CD4-positive, alpha-beta T cell treated with Interleukin-15 for 1 hour (primary cell): ENCODE data around the gene POLR2J.
A peak's percentile ranks its signal among the peaks of the same experiment; 100 is the strongest.
"Not testable (repeated sequence)": the region's sequence is repeated elsewhere in the genome, so short reads cannot be mapped to it uniquely, and the experiment has no call there.

Experiments
- DNase-seq: peaks from one replicate; pipeline ENCODE4 v3.0.0-alpha.2; 2020

POLR2J gene

GRCh38 chr7:102464577-102465280, 14.0 kb downstream of the POLR2J start, which contains the start of the genes ALKBH4 and LRWD1:
TSS of gene ALKBH4 (minus strand) at chr7:102464863. CDS start at chr7:102464836, 27 bp downstream.
TSS of gene LRWD1 (plus strand) at chr7:102464984. CDS start at chr7:102465081, 97 bp downstream.
- peak; percentile 94 for DNase-seq

- DNase-seq: no peak
Measured at GRCh38 chr7:102463841-102464576, 14.7 kb downstream of the POLR2J start.

GRCh38 chr7:102460467-102460866, 18.3 kb downstream of the POLR2J start:
- DNase-seq: no peak

DNA sequence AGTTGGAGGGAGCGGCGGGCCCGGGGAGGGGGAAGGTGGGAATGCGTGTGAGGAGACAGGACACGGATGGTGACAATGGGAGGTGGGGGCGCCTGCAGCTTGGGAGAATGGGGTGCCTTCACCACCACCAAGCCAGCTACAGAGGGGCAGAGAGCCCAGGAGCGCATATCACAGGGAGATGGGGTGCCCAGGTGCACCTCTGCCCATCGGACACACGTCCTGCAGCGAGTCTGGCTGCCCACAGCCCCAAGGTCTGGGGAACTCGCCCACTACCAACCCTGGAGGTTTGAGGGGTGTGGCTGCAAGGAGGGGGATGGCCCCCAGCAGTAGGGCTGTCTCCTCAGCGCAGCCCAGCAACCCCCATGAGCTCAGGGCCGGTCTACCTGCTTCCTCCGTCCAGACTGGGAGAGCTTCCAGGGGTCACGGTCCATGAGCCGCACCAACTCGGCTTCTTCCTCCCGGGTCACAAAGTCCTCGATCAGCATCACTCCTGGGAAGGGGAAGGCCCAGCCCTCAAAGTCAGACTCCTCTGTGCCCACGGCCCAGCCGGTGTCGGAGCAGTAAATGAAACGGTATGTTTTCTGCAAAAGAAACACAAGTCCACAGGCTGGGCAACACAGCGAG, 19.4 kb downstream of the POLR2J start:
- no peak for DNase-seq

GRCh38 chr7:102457352-102457924, 21.3 kb downstream of the POLR2J start:
- DNase-seq: no peak

DNA sequence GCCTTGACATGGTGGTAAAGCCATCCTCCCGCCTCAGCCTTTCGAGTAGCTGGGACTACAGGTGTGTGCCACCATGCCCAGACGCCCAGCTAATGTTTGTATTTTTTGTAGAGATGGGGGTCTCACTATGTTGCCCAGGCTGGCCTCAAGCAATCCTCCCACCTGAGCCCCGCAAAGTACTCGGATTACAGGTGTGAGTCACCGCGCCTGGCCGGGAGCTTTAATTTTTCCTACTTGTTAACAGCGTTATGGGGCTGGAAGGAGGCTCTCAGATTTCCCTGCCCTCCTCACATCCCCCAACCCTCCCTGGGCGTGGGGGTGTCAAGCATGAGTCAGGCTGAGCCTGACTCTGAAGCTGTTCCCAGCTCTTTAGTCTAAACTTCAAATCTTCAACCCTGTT, 22.4 kb downstream of the POLR2J start:
- DNase-seq: no peak

DNA sequence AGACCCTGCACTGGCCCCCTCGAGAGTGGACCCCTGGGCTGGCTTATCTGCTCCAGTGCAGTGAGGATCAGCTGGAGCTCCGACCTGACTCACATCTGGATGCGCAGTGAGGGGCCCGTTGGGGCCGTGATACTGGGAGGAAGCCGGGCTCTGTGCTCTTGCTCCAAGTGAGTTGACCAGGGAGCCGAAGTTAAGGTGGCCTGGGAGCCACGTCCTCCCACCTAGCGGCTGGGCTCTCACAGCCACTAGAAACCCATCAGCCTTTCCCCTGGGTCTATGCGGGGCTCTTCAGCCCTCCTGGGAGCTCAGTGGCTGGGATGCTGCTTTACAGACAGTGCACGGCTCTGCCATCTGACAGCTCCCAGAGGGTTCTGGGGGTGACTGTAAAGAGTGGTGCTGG, 23.1 kb downstream of the POLR2J start:
- no peak for DNase-seq

DNA sequence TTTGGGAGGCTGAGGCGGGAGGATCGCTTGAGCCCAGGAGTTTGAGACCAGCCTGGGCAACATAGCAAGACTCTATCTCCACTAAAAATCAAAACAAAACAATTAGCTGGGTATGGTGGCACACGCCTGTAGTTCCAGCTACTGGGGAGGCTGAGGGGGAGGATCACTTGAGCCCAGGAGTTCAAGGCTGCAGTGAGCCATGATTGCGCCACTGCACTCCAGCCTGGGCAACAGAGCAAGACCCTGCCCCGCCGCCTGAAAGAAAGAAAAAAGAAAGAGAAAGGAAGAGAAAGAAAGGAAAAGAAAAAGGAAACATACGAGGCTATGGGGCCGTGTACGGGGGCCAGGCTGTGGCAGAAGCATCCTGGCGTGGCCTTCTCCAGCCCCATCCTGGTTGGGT, 23.8 kb downstream of the POLR2J start:
- DNase-seq: not testable (repeated sequence)

DNA sequence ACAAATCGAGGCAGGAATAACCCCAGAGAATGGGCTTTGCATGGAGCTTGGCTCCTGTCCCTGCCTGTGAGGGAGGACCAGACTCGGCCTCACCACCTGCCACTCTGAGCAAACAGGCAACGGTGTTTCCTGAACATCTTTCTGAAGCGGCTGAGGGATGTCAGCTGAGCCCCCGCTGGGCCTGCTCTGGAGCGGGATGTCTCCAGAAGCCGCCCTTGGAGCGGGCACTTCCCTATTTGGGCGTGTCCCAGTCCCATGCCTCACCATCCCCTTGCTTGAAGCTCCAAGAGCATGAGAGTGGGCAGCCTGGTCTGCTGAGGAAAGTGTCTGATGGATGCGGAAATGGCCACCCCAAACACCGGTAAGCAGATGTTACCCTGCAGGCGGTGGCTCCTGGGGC, 24.3 kb downstream of the POLR2J start:
- DNase-seq: no peak

- no peak for DNase-seq
Measured at GRCh38 chr7:102453319-102453718, 25.4 kb downstream of the POLR2J start.

GRCh38 chr7:102452451-102452850, 26.3 kb downstream of the POLR2J start:
- DNase-seq: no peak

GRCh38 chr7:102451371-102452054, 27.2 kb downstream of the POLR2J start:
- no peak for DNase-seq

DNA sequence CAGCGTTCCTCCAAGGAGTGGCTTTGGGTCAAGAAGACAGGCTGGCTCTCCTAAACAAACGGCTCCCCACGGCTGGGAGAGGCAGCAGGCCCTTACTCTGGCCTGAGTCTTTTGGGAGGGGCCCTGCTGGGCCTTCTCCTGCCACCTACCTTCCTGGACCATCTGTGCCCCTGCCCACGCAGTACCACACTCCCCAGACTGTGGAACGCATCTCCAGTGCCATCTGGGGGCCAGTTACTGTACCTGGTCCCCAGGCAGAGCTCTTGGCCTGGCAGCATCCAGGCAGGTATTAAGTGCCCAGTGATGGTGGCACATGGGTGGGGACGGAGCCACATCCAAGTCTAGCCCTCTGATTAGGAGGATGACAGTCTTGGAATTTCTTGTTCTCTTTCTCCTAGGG, 28.5 kb downstream of the POLR2J start:
- DNase-seq: peak; percentile 59

DNA sequence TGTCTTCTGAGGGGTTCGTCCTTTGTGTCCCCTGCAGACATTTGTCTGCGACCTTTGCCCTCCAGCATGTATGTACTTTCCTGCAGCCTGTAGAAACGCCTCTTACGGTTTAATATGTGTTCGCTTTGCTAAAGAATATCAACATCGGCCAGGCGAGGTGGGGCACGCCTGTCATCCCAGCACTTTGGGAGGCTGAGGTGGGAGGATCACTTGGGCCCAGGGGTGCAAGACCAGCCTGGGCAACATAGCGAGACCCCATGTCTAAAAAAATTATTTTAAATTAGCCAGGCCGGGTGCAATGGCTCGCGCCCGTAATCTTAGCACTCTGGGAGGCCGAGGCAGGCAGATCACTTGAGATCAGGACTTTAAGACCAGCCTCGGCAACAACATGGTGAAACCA, 29.6 kb downstream of the POLR2J start:
- DNase-seq: no peak

DNA sequence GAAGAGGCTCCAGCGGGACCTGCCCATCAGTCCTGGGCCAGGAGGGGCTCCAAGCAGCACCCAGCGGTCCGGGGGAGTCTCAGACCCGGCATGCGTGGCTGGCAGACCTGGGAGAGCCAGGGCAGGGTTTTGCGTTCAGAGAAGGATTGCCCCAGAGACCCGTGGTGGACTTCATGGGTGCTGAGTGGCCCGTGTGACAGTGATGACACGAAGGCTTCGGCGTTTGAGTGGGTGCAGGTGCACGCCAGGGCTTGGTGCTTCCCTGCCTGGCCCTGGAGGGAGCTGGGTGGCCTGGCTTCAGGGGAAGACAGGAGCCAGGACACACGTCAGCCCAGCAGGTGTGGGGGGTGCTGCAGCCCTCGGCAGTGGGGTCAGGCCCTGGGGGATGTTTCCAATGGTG, 31.4 kb downstream of the POLR2J start:
- no peak for DNase-seq

DNA sequence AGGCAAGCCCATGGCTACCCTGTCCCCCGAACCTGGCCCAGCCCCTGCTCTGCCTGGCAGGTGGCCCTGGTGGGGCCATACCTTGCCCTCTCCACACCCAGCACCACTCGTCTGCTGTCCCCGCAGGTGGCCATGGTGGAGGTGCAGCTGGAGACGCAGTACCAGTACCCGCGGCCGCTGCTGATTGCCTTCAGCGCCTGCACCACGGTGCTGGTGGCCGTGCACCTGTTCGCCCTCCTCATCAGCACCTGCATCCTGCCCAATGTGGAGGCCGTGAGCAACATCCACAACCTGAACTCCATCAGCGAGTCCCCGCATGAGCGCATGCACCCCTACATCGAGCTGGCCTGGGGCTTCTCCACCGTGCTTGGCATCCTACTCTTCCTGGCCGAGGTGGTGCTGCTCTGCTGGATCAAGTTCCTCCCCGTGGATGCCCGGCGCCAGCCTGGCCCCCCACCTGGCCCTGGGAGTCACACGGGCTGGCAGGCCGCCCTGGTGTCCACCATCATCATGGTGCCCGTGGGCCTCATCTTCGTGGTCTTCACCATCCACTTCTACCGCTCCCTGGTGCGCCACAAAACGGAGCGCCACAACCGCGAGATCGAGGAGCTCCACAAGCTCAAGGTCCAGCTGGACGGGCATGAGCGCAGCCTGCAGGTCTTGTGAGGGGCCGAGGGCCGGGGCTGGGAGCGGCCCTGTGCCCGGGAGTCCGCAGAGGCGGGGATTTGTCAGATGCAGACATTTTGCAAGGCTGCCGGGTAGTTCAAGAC, 32.1 kb downstream of the POLR2J start:
- DNase-seq: no peak

DNA sequence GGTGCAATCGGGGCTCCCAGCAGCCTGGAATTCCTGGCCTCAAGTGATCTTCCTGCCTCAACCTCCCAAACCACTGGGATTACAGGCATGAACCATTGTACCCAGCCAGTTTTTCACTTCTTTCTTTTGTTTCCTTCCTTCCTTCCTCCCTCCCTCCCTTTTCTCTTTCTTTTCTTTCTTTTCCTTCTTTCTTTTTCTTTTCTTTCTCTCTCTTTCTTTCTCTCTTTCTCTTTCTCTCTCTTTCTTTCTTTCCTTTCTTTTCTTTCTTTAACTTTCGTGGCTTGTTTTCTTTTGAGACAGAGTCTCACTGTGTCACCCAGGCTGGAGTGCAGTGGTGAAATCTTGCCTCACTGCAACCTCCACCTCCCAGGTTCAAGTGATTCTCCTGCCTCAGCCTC, 33.0 kb downstream of the POLR2J start:
- DNase-seq: no peak

GRCh38 chr7:102444961-102445673, 33.6 kb downstream of the POLR2J start:
- DNase-seq: peak; percentile 47

- no peak for DNase-seq
Measured at GRCh38 chr7:102439963-102440795, 38.5 kb downstream of the POLR2J start.

DNA sequence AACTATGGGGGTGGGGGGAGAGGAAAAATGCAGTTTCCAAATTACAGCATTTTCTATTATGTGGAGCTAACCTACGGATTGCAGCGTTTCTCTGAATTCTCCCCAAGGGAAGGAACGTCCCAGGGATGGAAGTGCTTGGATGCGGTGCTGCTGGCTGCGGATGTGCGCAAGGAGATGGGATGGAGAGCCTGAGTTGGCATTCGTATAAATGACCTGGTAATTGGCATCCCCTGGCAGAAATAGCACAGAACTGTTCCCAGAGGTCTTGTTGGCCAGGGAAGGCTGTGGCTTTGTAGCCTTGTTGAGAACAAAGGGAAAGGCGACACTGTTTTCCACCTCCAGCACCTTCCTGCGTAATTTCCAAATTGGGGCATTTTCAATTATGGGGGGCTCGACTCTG, 42.6 kb downstream of the POLR2J start:
- DNase-seq: no peak
